ENCODE results near the gene MAPK4.

DNA sequence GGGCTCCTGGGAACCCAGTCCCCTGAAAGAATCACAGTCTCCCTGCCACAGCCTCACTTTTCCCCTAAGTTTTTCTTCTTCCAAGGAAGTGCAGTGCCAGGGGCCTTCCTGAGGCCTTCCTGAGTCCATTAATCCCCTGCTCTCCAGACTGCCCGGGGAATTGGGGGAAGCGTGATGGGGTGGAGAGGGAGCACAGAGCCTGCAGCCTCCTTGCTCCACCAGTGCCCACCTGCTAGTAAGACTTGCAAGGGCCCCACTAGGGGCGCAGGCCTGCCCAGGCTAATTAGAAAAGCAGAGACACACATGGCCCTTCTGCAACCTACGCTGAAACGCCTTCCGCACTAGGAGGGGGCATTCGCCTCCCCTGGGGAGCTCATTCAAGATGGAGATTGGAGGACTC is 149.3 kb downstream of the MAPK4 start:
- TF ChIP-seq, protein P1, sequence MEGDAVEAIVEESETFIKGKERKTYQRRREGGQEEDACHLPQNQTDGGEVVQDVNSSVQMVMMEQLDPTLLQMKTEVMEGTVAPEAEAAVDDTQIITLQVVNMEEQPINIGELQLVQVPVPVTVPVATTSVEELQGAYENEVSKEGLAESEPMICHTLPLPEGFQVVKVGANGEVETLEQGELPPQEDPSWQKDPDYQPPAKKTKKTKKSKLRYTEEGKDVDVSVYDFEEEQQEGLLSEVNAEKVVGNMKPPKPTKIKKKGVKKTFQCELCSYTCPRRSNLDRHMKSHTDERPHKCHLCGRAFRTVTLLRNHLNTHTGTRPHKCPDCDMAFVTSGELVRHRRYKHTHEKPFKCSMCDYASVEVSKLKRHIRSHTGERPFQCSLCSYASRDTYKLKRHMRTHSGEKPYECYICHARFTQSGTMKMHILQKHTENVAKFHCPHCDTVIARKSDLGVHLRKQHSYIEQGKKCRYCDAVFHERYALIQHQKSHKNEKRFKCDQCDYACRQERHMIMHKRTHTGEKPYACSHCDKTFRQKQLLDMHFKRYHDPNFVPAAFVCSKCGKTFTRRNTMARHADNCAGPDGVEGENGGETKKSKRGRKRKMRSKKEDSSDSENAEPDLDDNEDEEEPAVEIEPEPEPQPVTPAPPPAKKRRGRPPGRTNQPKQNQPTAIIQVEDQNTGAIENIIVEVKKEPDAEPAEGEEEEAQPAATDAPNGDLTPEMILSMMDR (IDR thresholded peaks at IDR 0.05) = no peak
- TF ChIP-seq EP300 (IDR thresholded peaks at IDR 0.05) = no peak
